Keratinocyte (primary cell): ENCODE results near the gene KDM7A. TPM values are rescaled to one million over a fixed set of nuclear protein-coding genes. Genes with fewer than 3 reads are reported as not detected.

ENCODE experiments used
- DNase-seq: peaks from one replicate; pipeline ENCODE4 v3.0.0-alpha.2; 2011; ENCODE audit warnings: low read depth, missing footprints, low spot score
- FAIRE-seq: peaks from 2 replicates; lab custom pipeline; 2011; peaks lifted over from hg19 to GRCh38; lab: Jason Lieb, UNC
- H2AFZ ChIP-seq: 2 replicates; pipeline ENCODE4 v1.6.0; 2012; ENCODE audit warnings: low read length, control low read depth, inconsistent platforms; ENCODE audit not compliant: control insufficient read depth
- H3K27ac ChIP-seq: 2 replicates; pipeline ENCODE4 v1.5.1; 2011; ENCODE audit warnings: low read length; ENCODE audit not compliant: control insufficient read depth, insufficient read depth
- H3K27me3 ChIP-seq: 3 replicates; pipeline ENCODE4 v1.6.0; 2011; ENCODE audit warnings: low read length; ENCODE audit not compliant: control insufficient read depth, insufficient read depth; ENCODE audit errors: extremely low read depth
- H3K36me3 ChIP-seq, 2 experiments: 2 replicates in 1 of 2; 3 replicates in 1 of 2; pipeline ENCODE4 v1.5.1; 2011; ENCODE audit warnings: low read length in 2 of 2, mild to moderate bottlenecking in 1 of 2; ENCODE audit not compliant: control insufficient read depth in 2 of 2, insufficient read depth in 2 of 2; ENCODE audit errors: extremely low read depth in 1 of 2
- H3K4me1 ChIP-seq: 3 replicates; pipeline ENCODE4 v1.5.1; 2011; ENCODE audit warnings: low read length; ENCODE audit not compliant: control insufficient read depth, insufficient read depth; ENCODE audit errors: extremely low read depth
- H3K4me2 ChIP-seq: 3 replicates; pipeline ENCODE4 v1.6.0; 2011; ENCODE audit warnings: low read depth, low read length; ENCODE audit not compliant: control insufficient read depth, insufficient read depth; ENCODE audit errors: extremely low read depth
- H3K4me3 ChIP-seq, 3 experiments: fragments of 200-600 bp in 1 of 3; sonication (generic) in 1 of 3; 2 replicates in 2 of 3; 3 replicates in 1 of 3; pipeline ENCODE4 v1.5.1; 2011 to 2016; ENCODE audit warnings: low read length in 3 of 3, mild to moderate bottlenecking in 3 of 3, control low read depth in 2 of 3, inconsistent platforms in 1 of 3, low read depth in 1 of 3, mixed read lengths in 1 of 3, mixed run types in 1 of 3, moderate library complexity in 1 of 3; ENCODE audit not compliant: control insufficient read depth in 2 of 3, insufficient read depth in 2 of 3; ENCODE audit errors: extremely low read depth in 1 of 3
- H3K79me2 ChIP-seq: 2 replicates; pipeline ENCODE4 v1.6.0; 2012; ENCODE audit warnings: low read length; ENCODE audit not compliant: control insufficient read depth, insufficient read depth
- H3K9ac ChIP-seq: 3 replicates; pipeline ENCODE4 v1.6.0; 2011; ENCODE audit warnings: low read length; ENCODE audit not compliant: control insufficient read depth, insufficient read depth; ENCODE audit errors: extremely low read depth
- H3K9me1 ChIP-seq: 3 replicates; pipeline ENCODE4 v1.6.0; 2011; ENCODE audit warnings: low read length; ENCODE audit not compliant: control insufficient read depth, insufficient read depth; ENCODE audit errors: extremely low read depth
- H3K9me3 ChIP-seq: 2 replicates; pipeline ENCODE4 v1.5.1; 2012; ENCODE audit warnings: low read depth, low read length; ENCODE audit not compliant: control insufficient read depth
- H4K20me1 ChIP-seq: 3 replicates; pipeline ENCODE4 v1.6.0; 2011; ENCODE audit warnings: low read length; ENCODE audit not compliant: control insufficient read depth, insufficient read depth; ENCODE audit errors: extremely low read depth
- EZH2 ChIP-seq: IDR thresholded peaks from one replicate; pipeline ENCODE4 v1.6.1; 2012; ENCODE audit warnings: inconsistent platforms, mild to moderate bottlenecking, low read length, moderate library complexity
- dilution Hi-C: fragments of 300-500 bp; cut with MboI; formaldehyde crosslinking; loops from one replicate; pipeline ENCODE4 v1.7.0; 2020; ENCODE audit warnings: low sequenced_read_pairs; ENCODE audit not compliant: extremely low pct_ligation_motif_present
- polyA plus RNA-seq, 5 experiments: library from polyadenylated mRNA; depleted of rRNA in 3 of 5; stranded (reverse) in 3 of 5; stranded (forward) in 1 of 5; unstranded in 1 of 5; fragments of >200 nt; gene quantifications; 1 replicate in 1 of 5; 2 replicates in 3 of 5; 3 replicates in 1 of 5; pipeline versions ENCODE4 v1.2.1 to v1.2.3, GENCODE V29; 2011 to 2012; ENCODE audit warnings: missing spikeins in 2 of 5, low read depth in 1 of 5, low replicate concordance in 1 of 5
- TF ChIP-seq, protein P1 (sequence below), 3 experiments: IDR thresholded peaks in 1 of 3; conservative IDR thresholded peaks in 1 of 3; optimal IDR thresholded peaks in 1 of 3; 2 replicates in 2 of 3; 3 replicates in 1 of 3; pipeline versions ENCODE3 to v1.5.1; 2011; ENCODE audit warnings: low read length in 3 of 3, mild to moderate bottlenecking in 3 of 3, moderate library complexity in 2 of 3, control low read depth in 1 of 3, inconsistent platforms in 1 of 3; ENCODE audit not compliant: insufficient read depth in 2 of 3; ENCODE audit errors: extremely low read depth in 1 of 3

The KDM7A gene
- polyA plus RNA-seq, 1 donor (not counting 4 experiments of a cell fraction or from before 2014, with no cell fraction given), result 3.3 TPM

DNA sequence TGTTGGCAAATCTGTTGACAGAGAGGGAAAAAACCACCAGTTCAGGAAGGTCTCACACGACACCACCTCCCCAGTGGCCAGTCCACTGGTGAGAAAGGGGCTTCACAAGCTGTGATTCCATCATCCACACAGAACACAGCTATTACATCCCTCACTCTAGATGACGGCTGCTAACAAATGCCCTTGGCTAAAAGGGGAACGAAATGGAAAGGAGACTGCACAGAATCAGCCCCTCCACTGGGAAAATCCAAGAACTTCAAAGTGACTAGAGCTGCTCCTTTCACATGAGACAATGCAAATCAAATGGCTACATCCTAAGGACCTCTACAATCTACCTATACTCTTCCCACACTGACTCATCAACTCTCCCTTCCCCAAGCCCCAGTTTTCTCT lies 119.6 kb downstream of the KDM7A start:
- DNase-seq (no peak), FAIRE-seq (no peak)
- Histone ChIP-seq H3K9ac (no peak overlapping the region), H3K79me2 (peaks cover 45% of the 10 kb centered on the region), H3K27me3 (no peaks in the 10 kb centered on the region), H3K4me1 (peaks cover 37% of the 10 kb centered on the region), H3K4me2 (no peak overlapping the region), H3K4me3 (no peak overlapping the region), H3K9me1 (no peaks in the 10 kb centered on the region), H3K36me3 (peaks cover 7 to 12% of the 10 kb centered on the region in 2 experiments), H3K27ac (no peak overlapping the region), H2AFZ (no peak overlapping the region), H4K20me1 (peaks cover 4% of the 10 kb centered on the region), H3K9me3 (no peaks in the 10 kb centered on the region)
- dilution Hi-C loops, result no loop called here
- TF ChIP-seq, protein P1, sequence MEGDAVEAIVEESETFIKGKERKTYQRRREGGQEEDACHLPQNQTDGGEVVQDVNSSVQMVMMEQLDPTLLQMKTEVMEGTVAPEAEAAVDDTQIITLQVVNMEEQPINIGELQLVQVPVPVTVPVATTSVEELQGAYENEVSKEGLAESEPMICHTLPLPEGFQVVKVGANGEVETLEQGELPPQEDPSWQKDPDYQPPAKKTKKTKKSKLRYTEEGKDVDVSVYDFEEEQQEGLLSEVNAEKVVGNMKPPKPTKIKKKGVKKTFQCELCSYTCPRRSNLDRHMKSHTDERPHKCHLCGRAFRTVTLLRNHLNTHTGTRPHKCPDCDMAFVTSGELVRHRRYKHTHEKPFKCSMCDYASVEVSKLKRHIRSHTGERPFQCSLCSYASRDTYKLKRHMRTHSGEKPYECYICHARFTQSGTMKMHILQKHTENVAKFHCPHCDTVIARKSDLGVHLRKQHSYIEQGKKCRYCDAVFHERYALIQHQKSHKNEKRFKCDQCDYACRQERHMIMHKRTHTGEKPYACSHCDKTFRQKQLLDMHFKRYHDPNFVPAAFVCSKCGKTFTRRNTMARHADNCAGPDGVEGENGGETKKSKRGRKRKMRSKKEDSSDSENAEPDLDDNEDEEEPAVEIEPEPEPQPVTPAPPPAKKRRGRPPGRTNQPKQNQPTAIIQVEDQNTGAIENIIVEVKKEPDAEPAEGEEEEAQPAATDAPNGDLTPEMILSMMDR (optimal IDR thresholded peaks at IDR 0.05 in 1 of 3, IDR thresholded peaks at IDR 0.05 in 1 of 3, conservative IDR thresholded peaks at IDR 0.05 in 1 of 3; ENCODE audit: extremely low read depth in 1 of 3, insufficient read depth in 2 of 3, low read length in 3 of 3), result no peak
- TF ChIP-seq EZH2, result no peak

DNA sequence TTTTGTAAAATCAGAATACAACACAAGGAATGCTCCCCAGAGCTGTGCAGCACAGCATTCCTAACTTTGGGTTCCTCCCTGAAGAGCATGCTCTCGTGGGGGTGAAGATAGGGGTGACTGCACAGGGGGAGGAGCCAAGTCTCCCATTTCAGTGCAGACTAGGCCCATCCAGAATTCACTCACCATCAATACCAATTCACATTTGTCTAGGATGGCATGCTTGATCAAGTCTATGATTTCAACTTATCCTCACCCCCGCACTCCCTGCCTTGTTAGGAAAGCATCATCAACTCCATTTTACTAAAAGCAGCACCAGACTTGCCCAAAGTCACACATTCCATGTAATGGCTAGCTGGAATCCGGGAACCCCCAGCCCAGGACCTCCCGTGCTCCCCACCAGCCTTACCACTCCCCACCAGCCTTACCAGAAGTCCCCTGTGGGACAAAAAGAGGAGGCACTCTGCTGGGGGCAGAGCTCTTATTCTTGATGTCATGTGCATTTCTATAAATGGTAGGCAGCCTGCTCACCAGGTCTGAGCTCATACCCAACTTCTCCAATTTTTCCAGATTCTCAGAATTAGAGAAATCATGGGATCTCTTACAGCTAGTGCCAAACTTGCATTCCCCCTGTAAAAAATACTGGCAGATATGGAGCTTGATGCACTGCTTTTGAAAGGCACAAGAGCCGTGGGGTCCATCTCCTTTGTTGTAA lies 120.2 kb downstream of the KDM7A start:
- Histone ChIP-seq H4K20me1 (peaks cover 4% of the 10 kb centered on the region), H3K4me1 (peaks cover 36% of the 10 kb centered on the region), H3K27me3 (no peaks in the 10 kb centered on the region), H3K4me3 (no peak overlapping the region), H2AFZ (no peak overlapping the region), H3K36me3 (peaks cover 11 to 12% of the 10 kb centered on the region in 2 experiments), H3K27ac (no peak overlapping the region), H3K9ac (no peak overlapping the region), H3K4me2 (no peak overlapping the region), H3K9me3 (no peaks in the 10 kb centered on the region), H3K79me2 (peaks cover 42% of the 10 kb centered on the region), H3K9me1 (no peaks in the 10 kb centered on the region)
- DNase-seq, result no peak
- TF ChIP-seq, protein P1 (optimal IDR thresholded peaks at IDR 0.05 in 1 of 3, IDR thresholded peaks at IDR 0.05 in 1 of 3, conservative IDR thresholded peaks at IDR 0.05 in 1 of 3; ENCODE audit: extremely low read depth in 1 of 3, insufficient read depth in 2 of 3, low read length in 3 of 3), result no peak
- no peak for TF ChIP-seq EZH2
- dilution Hi-C loops, result no loop called here
- FAIRE-seq, result no peak
